Inflammatory macrophage treated with lipopolysaccharide for 1 hour (primary cell): ENCODE data around the gene ADAMTS15.

ENCODE experiments used
- DNase-seq, 2 donors: peaks; one replicate each; pipeline ENCODE4 v3.0.0-alpha.2; 2020 to 2022

Gene ADAMTS15

GRCh38 chr11:130483124-130483523 lies 34.7 kb downstream of the ADAMTS15 start:
- no peak for DNase-seq

- no peak for DNase-seq
Observed at GRCh38 chr11:130485983-130486382, 37.5 kb downstream of the ADAMTS15 start.

- DNase-seq = no peak
Observed at GRCh38 chr11:130486391-130486836, 38.0 kb downstream of the ADAMTS15 start.

- no peak for DNase-seq
Observed at GRCh38 chr11:130486987-130487923, 38.8 kb downstream of the ADAMTS15 start.

- DNase-seq = no peak
Observed at GRCh38 chr11:130487924-130488815, 39.7 kb downstream of the ADAMTS15 start.

- no peak for DNase-seq
Observed at GRCh38 chr11:130488848-130489584, 40.6 kb downstream of the ADAMTS15 start.

GRCh38 chr11:130489716-130490115 lies 41.3 kb downstream of the ADAMTS15 start:
- DNase-seq = no peak

GRCh38 chr11:130490682-130491449 lies 42.4 kb downstream of the ADAMTS15 start:
- DNase-seq = no peak

- DNase-seq = no peak
Observed at GRCh38 chr11:130498181-130498580, 49.7 kb downstream of the ADAMTS15 start.

- no peak for DNase-seq
Observed at GRCh38 chr11:130499828-130500227, 51.4 kb downstream of the ADAMTS15 start.

GRCh38 chr11:130504317-130504716 lies 55.9 kb downstream of the ADAMTS15 start:
- DNase-seq = no peak

- no peak for DNase-seq
Observed at GRCh38 chr11:130508913-130509312, 60.5 kb downstream of the ADAMTS15 start.

GRCh38 chr11:130509942-130510341 lies 61.5 kb downstream of the ADAMTS15 start:
- DNase-seq = no peak

- DNase-seq = no peak
Observed at GRCh38 chr11:130510407-130511006, 62.1 kb downstream of the ADAMTS15 start.

GRCh38 chr11:130511765-130512164 lies 63.3 kb downstream of the ADAMTS15 start:
- no peak for DNase-seq

GRCh38 chr11:130512662-130513061 lies 64.2 kb downstream of the ADAMTS15 start:
- DNase-seq = no peak

- DNase-seq = no peak
Observed at GRCh38 chr11:130513132-130513531, 64.7 kb downstream of the ADAMTS15 start.

- no peak for DNase-seq
Observed at GRCh38 chr11:130514316-130514715, 65.9 kb downstream of the ADAMTS15 start.

GRCh38 chr11:130514851-130515250 lies 66.4 kb downstream of the ADAMTS15 start:
- DNase-seq = no peak

- no peak for DNase-seq
Observed at GRCh38 chr11:130515829-130516553, 67.5 kb downstream of the ADAMTS15 start.
